Putamen (tissue), 1 donor: ENCODE data around the gene UNC13D.
"Not testable (repeated sequence)": the region's sequence is repeated elsewhere in the genome, so short reads cannot be mapped to it uniquely, and the experiment has no call there.

Experiments used
- DNase-seq: peaks from one replicate; pipeline ENCODE4 v3.0.0-alpha.2; 2016; ENCODE audit warnings: low spot score

UNC13D gene

GRCh38 chr17:75820094-75821080, 23.8 kb downstream of the UNC13D start:
- no peak for DNase-seq

GRCh38 chr17:75819678-75820077, 24.5 kb downstream of the UNC13D start:
- DNase-seq = no peak

- DNase-seq = no peak
Observed at GRCh38 chr17:75819116-75819515, 25.1 kb downstream of the UNC13D start.

- DNase-seq = no peak
Observed at GRCh38 chr17:75818326-75818885, 25.8 kb downstream of the UNC13D start.

- no peak for DNase-seq
Observed at GRCh38 chr17:75817571-75817970, 26.6 kb downstream of the UNC13D start.

- DNase-seq = no peak
Observed at GRCh38 chr17:75816693-75817092, 27.5 kb downstream of the UNC13D start.

- DNase-seq = no peak
Observed at GRCh38 chr17:75815399-75815798, 28.8 kb downstream of the UNC13D start.

GRCh38 chr17:75814900-75815373, 29.3 kb downstream of the UNC13D start:
- no peak for DNase-seq

- no peak for DNase-seq
Observed at GRCh38 chr17:75814021-75814395, 30.2 kb downstream of the UNC13D start.

GRCh38 chr17:75813081-75814020, 30.9 kb downstream of the UNC13D start:
- DNase-seq = no peak

- no peak for DNase-seq
Observed at GRCh38 chr17:75812096-75813013, 31.8 kb downstream of the UNC13D start.

GRCh38 chr17:75811174-75811573, 33.0 kb downstream of the UNC13D start:
- DNase-seq = no peak

GRCh38 chr17:75810756-75811155, 33.4 kb downstream of the UNC13D start:
- DNase-seq = not testable (repeated sequence)

GRCh38 chr17:75810216-75810615, 34.0 kb downstream of the UNC13D start:
- no peak for DNase-seq

GRCh38 chr17:75809631-75810111, 34.5 kb downstream of the UNC13D start:
- no peak for DNase-seq

- no peak for DNase-seq
Observed at GRCh38 chr17:75808905-75809621, 35.1 kb downstream of the UNC13D start.

GRCh38 chr17:75808549-75808904, 35.7 kb downstream of the UNC13D start:
- no peak for DNase-seq

- DNase-seq = no peak
Observed at GRCh38 chr17:75807861-75808260, 36.3 kb downstream of the UNC13D start.

- DNase-seq = no peak
Observed at GRCh38 chr17:75806822-75807500, 37.2 kb downstream of the UNC13D start.

GRCh38 chr17:75803883-75804282, 40.3 kb downstream of the UNC13D start:
- DNase-seq = no peak
